ENCODE measurements around the gene TMPRSS6. TPM values are rescaled to one million over a fixed set of nuclear protein-coding genes. Genes with fewer than 3 reads are reported as not detected.

The TMPRSS6 gene
- total and polyA plus RNA-seq, 12 donors: under 0.01 to 1.2 (median 0.08) TPM; not detected in 7

GRCh38 chr22:37137131-37137530 lies 27.6 kb upstream of the TMPRSS6 start:
- Histone ChIP-seq H3K4me3 (no peak overlapping the region), H3K4me1 (replicated peaks in 1 of 2) (peaks cover 3 to 4% of the 10 kb centered on the region in 2 donors), H3K9me3 (replicated peaks in 1 of 3) (no peaks in the 10 kb centered on the region), H3K36me3 (replicated peaks in 1 of 2) (no peaks in the 10 kb centered on the region), H3K27me3 (no peaks in the 10 kb centered on the region), H3K27ac (no peak overlapping the region)
- 86 to 91% (median 88%) methylated on average over 8 of the region's 8 CpGs for WGBS, 4 donors
- DNase-seq: no peak
- intact Hi-C loops (cut with DNase I): no loop called here
- TF ChIP-seq, protein P1, sequence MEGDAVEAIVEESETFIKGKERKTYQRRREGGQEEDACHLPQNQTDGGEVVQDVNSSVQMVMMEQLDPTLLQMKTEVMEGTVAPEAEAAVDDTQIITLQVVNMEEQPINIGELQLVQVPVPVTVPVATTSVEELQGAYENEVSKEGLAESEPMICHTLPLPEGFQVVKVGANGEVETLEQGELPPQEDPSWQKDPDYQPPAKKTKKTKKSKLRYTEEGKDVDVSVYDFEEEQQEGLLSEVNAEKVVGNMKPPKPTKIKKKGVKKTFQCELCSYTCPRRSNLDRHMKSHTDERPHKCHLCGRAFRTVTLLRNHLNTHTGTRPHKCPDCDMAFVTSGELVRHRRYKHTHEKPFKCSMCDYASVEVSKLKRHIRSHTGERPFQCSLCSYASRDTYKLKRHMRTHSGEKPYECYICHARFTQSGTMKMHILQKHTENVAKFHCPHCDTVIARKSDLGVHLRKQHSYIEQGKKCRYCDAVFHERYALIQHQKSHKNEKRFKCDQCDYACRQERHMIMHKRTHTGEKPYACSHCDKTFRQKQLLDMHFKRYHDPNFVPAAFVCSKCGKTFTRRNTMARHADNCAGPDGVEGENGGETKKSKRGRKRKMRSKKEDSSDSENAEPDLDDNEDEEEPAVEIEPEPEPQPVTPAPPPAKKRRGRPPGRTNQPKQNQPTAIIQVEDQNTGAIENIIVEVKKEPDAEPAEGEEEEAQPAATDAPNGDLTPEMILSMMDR (IDR thresholded peaks at IDR 0.05): no peak
- TF ChIP-seq POLR2A (IDR thresholded peaks at IDR 0.05): no peak

- WGBS, 4 donors: 88 to 91% (median 89%) methylated on average over 10 to 12 of the region's 12 CpGs
- H3K27ac ChIP-seq: no peak overlapping the region
- H3K9me3 ChIP-seq (replicated peaks in 1 of 3): no peaks in the 10 kb centered on the region
- intact Hi-C loops (cut with DNase I): no loop called here
- no peak for DNase-seq
- TF ChIP-seq, protein P1 (IDR thresholded peaks at IDR 0.05): no peak
- TF ChIP-seq POLR2A (IDR thresholded peaks at IDR 0.05): no peak
- H3K36me3 ChIP-seq (replicated peaks in 1 of 2): no peaks in the 10 kb centered on the region
- H3K4me1 ChIP-seq (replicated peaks in 1 of 2): peaks cover 3 to 4% of the 10 kb centered on the region in 2 donors
- H3K27me3 ChIP-seq: no peaks in the 10 kb centered on the region
- no peak overlapping the region for H3K4me3 ChIP-seq
These were observed 25.5 kb upstream of the TMPRSS6 start for GRCh38 chr22:37135023-37135422.

DNA sequence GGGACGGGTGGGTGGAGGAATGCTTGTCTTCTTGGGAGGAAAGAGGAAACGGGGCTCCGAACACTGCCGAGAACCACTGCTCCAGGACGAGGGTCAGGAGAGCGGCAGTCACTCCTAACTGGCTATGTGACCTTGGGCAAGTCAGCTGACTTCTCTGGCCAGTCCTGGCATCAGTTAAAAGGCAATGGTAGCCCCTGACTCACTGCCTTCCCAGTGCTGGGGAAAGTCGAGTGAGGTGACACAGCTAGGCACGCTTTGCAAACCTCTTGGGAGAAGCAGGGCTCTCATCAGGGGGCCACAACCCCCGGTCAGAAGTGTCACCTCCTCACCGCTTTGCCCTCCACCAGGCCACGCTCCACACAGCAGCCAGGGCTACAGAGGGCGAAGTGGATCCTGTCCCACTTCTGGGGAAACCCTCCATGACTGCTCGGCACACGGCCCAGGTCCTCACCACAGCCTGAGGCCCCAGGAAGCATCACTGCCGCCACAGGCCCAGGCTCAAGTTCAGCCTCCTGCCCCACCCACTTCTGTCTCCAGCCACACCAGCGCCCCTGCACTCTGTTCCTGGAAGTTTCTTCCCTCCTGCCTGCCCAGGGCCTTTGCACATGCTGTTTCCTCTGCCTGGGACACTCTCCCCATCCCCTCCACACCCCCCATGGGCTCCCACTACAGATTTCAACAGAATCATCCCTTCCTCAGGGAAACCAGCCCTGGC lies 23.9 kb upstream of the TMPRSS6 start:
- WGBS, 4 donors: 38 to 48% (median 42%) methylated on average over 8 to 16 of the region's 16 CpGs

DNA sequence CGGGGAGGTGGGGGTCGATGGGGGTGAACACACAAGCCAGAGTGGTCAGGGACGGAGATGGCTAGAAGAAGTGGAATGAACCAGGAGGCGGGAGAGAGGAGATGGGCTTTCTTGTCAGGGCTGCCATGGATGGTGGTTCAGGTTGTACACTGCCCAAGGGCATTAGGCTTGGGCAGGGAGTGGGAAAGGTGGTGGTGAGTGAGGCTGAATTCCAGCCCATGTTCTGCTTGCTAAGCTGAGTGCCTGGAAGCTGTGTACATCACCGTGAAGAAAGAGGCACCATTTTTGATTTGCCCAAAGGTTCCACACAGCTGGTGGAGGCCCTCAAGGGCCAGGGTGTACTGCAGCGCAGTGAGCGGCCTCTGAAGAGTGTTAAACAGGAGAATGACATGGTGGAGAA lies 23.3 kb upstream of the TMPRSS6 start:
- TF ChIP-seq, protein P1 (IDR thresholded peaks at IDR 0.05): no peak
- TF ChIP-seq POLR2A (IDR thresholded peaks at IDR 0.05): no peak
- Histone ChIP-seq H3K9me3 (replicated peaks in 1 of 3) (no peaks in the 10 kb centered on the region), H3K27ac (peak overlapping the region in 4 of 5 donors; percentile 33 to 87 (median 60)), H3K36me3 (replicated peaks in 1 of 2) (no peaks in the 10 kb centered on the region), H3K4me1 (replicated peaks in 1 of 2) (peaks cover 3 to 4% of the 10 kb centered on the region in 2 donors), H3K27me3 (no peaks in the 10 kb centered on the region), H3K4me3 (no peak overlapping the region)
- no peak for DNase-seq
- intact Hi-C loops (cut with DNase I): no loop called here
- 92 to 96% (median 93%) methylated on average over 7 of the region's 7 CpGs for WGBS, 4 donors

More for the DNA sequence above, 23.9 kb upstream of the TMPRSS6 start:
- Histone ChIP-seq H3K4me3 (no peak overlapping the region), H3K4me1 (replicated peaks in 1 of 2) (peaks cover 3 to 4% of the 10 kb centered on the region in 2 donors), H3K27ac (peak overlapping the region; percentile 30 to 87 (median 40)), H3K27me3 (no peaks in the 10 kb centered on the region), H3K9me3 (replicated peaks in 1 of 3) (no peaks in the 10 kb centered on the region), H3K36me3 (replicated peaks in 1 of 2) (no peaks in the 10 kb centered on the region)
- TF ChIP-seq, protein P1 (IDR thresholded peaks at IDR 0.05): no peak
- TF ChIP-seq POLR2A (IDR thresholded peaks at IDR 0.05): peak in 1 of 2 donors; percentile 55
- intact Hi-C loops (cut with DNase I): no loop called here
- peak; percentile 72 to 92 (median 89) for DNase-seq

Data from adrenal gland (tissue), 12 donors.